ACHN (cell line): ENCODE results near the gene VSTM4.

Source experiments
- DNase-seq: peaks from one replicate; pipeline ENCODE4 v3.0.0-alpha.2; 2015
- in situ Hi-C: cut with HindIII; loops from 2 replicates; pipeline ENCODE4 v1.10.0; 2017; ENCODE audit warnings: low sequenced_read_pairs, low pct_ligation_motif_present, low pct_unique_long_range_greater_than_20kb

VSTM4 gene

DNA sequence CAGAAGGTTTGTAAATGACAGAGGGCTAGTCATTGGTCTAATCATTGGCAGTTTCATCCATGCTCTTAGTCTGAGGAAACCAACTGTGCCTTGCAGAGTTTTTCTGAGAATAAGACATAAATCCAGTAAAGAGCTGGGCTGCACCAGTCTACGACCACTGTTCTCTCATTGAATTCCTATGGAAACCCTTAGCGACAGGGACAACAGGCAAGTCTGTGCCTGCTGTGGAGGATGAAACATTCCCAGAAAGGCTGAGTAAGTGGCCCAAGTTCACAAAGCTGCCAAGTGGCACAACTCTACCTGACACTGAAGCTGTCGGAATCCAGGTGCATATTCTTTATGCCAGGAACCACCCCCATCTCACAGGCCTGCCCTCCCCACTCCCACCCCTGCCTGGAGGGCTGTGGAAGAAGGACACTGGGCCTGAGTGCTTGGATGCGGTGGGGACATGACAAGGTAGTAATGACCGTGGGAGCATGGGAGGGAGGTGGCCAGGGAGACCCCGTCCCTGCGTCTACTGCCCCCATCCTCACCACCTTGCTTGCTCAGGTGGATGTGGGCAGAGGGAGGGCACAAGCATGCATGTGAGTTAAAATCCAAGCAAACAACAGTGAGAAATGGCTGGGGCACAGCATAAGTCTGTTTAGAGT, 58.0 kb downstream of the VSTM4 start:
- in situ Hi-C loops, result no loop called here

DNA sequence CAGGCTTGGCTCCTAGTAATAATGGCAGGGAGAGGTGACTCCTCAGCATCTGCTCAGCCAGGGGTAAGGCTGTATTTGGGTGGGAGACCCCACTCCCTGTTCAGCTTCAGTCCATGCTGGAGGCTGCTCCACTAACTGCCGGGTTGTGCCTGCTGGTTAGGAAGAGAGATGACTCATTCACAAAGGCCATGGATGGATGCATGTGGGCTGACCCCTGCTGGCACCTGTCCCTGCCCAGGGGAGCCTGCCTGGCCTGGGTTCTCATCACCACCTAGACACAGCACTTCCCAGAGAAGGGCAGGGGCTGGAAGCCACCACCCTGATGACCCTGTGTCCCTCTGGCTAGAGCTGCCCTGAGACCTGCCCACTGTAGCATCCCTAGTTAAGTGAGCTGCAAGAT, 59.0 kb downstream of the VSTM4 start:
- in situ Hi-C loops, result no loop called here
- peak; percentile 56 for DNase-seq

More for the DNA sequence above, 58.0 kb downstream of the VSTM4 start:
- DNase-seq, result no peak

DNA sequence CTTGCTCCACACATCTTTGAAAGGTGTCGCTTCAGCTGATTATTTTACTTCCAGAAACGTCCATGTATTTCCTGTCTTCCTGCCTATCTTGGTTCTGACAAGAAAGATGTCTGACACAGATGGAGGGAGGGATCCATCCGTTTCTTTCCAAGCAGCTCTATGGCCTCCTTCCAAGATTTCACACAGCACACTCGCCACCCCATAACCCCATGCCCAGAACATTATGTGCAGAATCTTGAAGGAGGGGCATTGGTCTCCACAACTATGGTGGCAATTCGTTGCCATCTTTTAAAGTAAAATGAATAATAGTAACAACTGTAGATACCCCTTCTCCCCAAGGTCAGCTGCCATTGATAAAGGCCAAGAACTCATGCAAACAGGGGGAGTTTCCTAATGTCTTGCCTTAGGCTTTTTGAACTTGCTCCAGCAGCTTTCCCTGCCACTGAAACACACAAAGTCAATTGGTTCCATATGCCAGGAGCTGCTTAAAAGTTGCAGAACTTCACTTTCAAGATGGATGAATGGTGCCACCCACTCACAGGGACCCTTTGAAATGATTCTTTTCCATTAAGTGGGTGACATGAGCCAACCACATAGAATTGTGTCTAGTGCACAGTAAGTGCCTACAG, 60.0 kb downstream of the VSTM4 start:
- in situ Hi-C loops, result no loop called here
- DNase-seq, result no peak

DNA sequence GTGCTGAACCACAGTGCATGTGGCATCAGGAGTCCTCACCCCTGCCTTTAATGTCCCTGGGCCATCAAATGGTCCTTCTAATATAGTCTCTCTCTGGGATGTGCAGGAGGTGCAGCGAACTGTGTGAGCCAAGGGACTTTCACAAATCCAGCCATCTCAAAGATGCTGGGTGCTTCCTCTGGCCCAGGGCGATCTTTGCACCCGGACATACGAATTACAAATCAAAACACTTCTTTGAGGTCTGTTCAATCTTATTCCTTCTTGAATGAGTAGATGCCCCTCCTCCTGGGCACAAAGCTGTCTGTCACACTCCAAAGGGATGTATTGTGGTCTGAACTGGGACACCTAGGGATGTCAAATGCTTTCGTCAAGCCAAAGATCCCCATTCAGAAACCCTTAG, 60.6 kb downstream of the VSTM4 start:
- in situ Hi-C loops, result no loop called here
- DNase-seq, result no peak

DNA sequence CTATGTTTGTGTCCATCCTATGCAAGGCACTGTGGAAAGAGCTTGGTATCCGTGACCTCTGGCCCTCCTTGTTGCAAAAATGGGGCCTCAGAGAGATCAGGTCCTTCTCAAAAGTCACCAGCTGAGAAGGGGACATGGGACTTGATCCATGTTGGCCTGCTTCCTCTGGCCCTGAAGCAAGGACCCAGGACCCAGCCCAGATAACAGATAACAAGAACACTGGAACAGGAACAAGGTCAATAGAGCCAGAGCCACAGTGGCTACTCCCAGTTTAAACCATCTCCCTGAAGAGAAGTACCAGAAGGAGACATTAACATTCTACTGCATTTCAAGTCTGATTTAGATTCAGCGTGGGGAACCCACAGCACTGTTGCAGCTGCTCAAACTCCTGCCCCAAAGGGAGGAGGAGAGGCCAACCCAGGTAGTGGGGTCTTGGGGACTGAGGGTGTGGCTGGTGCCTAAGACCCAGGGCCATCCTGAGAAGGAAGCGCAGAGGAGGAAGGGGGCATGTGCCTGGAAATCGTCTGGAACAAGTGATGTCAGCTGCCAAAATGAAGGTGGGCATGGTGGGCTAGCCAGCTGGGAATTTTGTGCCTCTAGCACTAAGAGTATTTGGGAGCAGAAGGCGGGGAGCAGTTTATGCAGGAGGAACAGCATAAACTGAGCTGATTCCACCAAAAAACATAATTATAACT, 61.2 kb downstream of the VSTM4 start:
- in situ Hi-C loops, result no loop called here
- DNase-seq, result no peak

DNA sequence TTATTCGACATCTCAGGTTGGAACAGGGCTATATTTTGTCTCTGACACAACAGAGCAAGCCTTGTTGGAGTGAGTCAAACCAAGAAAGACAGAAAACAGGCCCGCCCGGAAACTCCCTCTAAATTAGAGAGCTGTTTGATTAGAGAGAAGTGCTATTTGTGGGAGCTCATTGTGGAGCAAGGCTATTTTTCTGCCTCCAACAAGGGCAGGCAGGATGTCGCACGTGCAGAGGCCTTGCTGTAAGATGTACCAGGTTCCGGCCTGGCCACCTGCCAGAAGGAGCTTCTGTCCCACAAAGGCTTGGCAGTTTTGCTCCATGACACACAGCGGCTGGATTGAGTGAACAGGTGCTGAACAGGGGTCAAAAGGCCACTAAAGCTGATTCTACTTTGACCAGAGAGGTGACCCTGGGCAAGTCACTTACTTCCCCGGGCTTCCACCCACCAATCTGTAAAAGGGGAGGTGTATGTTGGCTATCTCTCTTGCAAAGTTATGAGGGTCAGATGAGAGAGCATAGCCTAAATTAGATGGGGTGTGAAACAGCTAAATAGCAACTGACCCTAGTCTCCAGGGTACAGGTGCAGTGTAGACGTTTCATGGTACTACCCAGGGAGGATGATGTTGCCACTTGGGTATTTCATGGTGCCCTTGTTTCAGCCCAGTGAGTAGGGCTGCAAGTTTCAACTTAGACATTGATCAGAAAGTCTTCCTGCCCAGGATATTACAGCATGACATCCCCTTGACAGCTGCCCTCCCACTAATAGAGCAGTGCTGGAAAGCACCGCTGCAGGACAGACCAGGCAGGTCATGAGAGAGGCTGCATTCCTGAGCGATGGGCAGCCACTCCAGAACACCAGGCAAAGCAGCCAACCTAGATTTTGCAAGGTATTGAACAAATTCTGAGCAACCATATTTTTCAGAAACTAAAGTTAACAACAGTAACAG, 62.0 kb downstream of the VSTM4 start:
- no peak for DNase-seq
- in situ Hi-C loops, result no loop called here

DNA sequence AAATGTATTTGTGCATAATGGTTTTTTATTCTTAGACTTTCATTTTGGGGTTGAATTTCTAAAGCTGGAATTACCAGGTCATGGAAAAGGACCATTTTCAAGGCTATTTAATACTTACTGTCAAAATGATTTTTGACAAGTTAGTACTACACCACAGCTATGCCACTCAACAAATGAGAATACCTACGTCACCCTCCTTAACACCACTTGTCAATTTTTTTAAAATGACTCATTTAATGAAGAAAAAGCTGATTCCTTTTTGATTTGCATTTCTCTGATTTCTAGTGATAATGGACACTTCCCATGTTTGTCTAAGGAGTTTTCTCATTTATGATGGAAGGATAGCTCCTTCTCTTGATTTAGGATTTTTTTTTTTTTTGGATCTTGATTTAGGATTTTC, 63.3 kb downstream of the VSTM4 start:
- in situ Hi-C loops, result no loop called here
- no peak for DNase-seq

DNA sequence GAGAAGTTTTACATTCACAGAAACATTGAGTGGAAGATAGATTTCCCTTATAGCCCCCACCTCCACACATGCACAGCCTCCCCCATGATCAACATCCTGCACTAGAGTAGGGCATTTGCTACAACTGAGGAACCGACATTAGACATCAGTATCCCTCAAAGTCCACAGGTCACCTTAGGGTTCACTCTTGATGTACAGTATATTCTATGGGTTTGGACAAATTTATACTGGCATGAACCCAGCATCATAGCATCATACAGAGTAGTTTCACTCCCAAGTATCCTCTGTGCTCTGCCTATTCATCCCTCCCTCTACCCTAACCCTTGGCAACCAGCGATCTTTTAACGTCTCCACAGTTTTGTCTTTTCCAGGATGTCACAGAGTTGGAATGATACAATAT, 64.4 kb downstream of the VSTM4 start:
- in situ Hi-C loops, result no loop called here
- no peak for DNase-seq

DNA sequence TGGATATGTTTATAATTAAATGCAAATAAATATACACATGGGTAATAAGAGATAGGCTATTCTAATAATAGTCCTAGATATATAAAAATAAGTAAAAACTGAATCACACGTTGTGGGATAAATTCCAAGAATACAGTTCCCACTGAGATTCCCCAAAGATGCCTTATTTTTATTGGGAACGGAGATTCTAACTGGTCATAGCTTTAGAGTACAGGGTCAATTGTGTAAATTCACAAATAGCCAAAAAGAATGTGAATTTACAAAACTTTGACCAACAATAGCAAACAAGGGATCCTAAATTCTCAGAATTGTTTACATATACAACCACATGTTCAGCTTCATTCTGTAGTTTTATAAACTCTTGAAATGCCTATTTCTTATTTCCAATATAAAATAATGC, 65.0 kb downstream of the VSTM4 start:
- in situ Hi-C loops, result no loop called here
- no peak for DNase-seq

DNA sequence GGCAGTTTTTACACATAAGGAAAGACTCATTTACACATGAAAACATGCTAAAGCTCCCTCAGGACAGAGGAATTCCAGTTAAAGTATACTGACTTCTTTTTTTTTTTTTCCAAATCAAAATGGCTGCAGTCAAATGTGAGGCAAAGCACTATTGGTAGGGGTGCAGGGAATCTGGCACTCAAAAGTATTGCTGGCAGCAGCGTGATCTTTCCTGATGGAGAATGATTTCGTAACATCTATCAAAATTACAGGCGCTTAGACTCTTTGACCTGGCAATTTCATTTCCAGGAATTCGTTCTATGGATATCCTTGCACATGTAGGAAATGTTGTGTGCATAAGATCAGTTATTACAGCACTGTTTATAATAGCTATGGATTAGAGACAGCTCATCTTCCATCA, 65.7 kb downstream of the VSTM4 start:
- in situ Hi-C loops, result no loop called here
- DNase-seq, result no peak

DNA sequence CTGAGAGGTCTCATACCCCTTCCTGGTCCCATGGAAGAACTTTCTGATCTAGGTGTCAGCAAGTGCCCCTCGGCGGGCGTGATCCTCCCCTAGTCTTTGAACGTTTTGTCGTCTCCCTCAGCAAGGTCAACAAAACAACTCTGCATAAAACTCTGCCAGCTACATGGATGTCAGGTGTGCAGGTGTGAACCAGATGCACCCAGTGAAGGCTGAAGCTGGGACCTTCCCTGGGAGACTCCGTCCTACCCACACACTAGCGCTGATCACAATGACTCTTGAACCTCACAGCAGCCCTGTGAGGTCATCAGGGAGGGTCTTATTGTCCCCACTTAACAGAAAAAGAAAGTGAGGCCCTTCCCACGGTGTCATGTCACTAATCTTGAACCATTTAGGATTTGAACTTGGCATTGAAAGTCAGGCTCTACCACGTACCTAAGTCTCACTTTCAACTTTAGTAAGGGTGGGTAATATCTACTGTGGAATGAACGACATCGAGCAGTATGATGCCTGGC, 68.1 kb downstream of the VSTM4 start:
- in situ Hi-C loops, result no loop called here
- DNase-seq, result no peak

DNA sequence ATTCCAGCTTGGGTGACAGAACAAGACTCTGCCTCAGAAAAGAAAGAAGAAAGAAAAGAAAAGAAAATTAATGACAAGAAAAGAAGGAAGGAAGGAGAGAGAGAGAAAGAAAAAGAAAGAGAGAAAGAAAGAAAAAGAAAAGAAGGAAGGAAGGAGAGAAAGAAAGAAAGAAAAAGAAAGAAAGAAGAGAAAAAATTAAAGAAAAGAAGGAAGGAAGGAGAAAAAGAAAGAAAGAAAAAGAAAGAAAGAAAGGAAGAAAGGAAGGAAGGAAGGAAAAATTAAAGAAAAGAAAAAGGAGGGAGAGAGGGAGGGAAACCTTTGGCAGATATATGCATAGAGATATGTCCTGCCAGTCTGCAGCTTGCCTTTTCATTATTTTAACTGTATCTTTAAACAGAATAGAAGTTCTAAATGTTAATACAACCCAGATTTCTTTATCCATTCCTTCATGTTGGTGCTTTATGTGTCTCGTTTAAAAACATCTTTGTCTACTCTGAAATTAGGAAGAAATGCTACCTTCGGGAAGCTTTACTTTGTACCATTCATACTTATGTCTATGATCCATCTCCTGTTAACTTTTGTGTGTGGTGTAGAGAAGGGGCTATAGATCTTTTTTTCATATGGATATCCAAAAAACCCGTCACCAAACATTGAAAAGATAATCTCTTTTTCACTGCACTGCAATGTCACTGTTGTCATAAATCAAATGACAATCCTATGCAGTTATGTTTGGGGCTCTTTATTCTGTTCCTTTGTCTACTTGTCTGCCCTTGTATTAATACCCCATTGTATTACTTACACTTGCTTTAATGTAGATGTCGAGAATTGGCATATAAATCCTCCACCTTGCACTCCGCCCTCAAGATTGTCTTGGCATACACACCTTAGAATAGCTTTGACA, 70.8 kb downstream of the VSTM4 start:
- no peak for DNase-seq
- in situ Hi-C loops, result no loop called here

DNA sequence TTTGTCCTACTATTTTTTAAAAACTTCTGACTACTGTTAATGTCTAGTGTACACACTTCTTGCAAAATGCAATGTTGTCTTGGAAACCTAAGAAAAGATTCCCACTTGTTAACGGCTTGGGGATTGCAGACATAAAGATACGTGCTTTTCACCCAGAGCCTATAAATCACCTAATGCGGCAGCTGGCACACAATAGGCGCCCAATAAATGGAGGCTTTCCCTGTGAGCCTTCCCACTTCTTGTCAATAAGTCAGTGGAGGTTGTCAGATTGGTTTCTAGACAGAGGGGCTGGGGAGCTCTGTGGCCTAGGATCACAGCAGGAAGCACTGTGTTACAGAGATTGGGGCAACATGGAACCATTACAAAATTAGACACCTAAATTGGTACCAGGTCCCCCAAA, 74.7 kb downstream of the VSTM4 start:
- in situ Hi-C loops, result no loop called here
- no peak for DNase-seq

DNA sequence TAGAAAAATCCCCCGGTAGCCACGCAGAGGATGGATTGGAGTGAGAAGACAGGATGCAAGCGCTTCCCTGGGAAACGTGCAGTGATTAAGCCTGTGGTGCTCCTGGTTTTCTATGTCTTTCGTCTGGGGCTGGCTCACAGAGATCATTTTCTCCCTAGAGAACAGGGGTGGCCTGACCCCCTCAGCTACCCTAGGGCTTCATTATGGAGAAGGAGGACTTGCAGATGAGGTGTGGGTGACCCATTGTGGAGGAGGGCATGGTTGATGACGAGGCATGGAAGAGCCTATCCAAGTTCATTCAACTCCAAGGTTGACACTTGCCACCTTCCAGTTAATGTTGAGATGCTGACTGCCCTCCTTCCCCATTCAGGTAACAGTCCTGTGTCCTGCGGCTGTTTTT, 75.9 kb downstream of the VSTM4 start:
- no peak for DNase-seq
- in situ Hi-C loops, result no loop called here

DNA sequence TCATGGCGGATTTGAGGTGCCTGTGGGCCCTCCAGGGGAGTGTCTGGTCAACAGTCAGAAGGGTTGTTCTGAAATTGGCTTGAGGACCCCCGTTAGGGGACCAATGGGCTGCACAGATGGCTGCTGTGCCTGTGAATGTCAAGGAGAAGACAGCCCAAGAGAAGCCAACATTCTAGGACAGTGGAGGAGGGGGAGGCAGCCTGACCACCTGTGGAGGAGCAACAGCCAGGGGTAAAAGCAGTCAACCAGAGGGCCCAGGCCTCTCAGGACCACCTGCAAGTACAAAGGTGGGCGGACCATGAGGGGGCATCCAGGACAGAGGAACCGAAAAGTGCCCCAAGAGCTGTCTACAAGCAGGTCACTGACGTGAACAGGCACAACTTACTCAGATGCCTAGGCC, 76.6 kb downstream of the VSTM4 start:
- in situ Hi-C loops, result no loop called here
- DNase-seq, result no peak

DNA sequence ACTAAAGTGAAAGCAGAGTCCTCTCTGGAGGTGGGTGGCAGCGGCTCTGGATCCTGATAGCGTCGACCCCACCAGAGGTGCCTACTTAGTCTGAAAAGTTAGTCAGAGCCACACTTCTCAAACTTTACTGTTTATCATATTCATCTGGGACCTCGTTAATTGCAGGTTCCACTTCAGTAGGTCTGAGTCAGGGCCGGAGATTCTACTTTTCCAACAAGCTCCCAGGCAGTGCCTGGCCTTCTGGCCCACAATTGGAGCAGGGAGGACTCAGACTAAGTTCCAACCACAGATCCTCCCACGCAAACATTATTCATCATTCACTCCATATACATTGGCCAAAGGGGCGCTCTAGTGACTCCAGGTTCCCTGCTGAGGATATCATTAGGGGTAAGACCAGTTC, 78.1 kb downstream of the VSTM4 start:
- in situ Hi-C loops, result no loop called here
- DNase-seq, result peak; percentile 23

DNA sequence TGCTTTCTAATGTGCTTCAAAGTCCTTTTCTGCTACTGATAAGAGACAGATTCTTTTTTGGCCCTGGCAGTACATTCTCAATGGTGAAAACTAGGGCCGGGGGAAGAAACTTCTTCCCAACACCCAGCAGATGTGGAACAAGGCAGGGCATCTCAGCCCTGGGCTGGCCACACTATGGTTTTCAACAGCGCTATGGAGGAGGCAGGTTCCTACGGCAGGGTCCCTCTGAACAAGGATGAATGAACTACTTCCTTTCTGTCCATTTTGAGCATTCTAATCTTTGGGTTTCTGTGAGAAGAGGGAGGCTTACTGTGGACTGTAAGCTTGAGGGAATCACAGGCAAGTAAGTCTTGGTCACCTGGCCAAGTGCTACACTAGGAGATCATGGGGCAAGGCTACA, 78.7 kb downstream of the VSTM4 start:
- no peak for DNase-seq
- in situ Hi-C loops, result no loop called here

DNA sequence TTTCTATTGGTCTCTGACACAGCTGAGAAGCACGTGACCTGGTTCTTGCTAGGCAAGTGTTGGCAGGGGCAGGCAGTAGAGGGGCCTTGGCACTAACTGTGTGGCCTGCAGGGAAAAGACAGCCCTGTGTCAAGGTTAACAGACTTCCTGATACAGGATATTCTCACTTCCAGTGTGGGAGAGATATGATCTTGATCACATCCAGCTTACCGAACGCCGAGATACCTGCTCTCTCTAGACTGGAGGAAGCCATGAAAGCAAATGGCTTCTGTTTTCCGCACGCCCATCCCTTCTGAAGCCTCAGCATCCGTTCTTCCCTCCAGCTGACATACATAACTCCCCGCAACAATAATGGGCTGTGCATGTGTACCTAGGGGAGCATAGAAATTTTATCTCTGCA, 79.4 kb downstream of the VSTM4 start:
- DNase-seq, result no peak
- in situ Hi-C loops, result no loop called here
